ENCODE results near the gene SCFD2.
"Not testable (repeated sequence)": the region's sequence is repeated elsewhere in the genome, so short reads cannot be mapped to it uniquely, and the experiment has no call there.

SCFD2 gene

GRCh38 chr4:53040459-53040815, 325.4 kb downstream of the SCFD2 start:
- DNase-seq = no peak

GRCh38 chr4:53039741-53040458, 326.0 kb downstream of the SCFD2 start:
- no peak for DNase-seq

GRCh38 chr4:53037892-53038291, 328.0 kb downstream of the SCFD2 start:
- DNase-seq = no peak

GRCh38 chr4:53032908-53033307, 333.0 kb downstream of the SCFD2 start:
- not testable (repeated sequence) for DNase-seq

GRCh38 chr4:53026233-53026632, 339.6 kb downstream of the SCFD2 start:
- DNase-seq = no peak

GRCh38 chr4:53023677-53024299, 342.1 kb downstream of the SCFD2 start:
- DNase-seq = no peak

- no peak for DNase-seq
Observed at GRCh38 chr4:53022513-53023100, 343.3 kb downstream of the SCFD2 start.

- no peak for DNase-seq
Observed at GRCh38 chr4:53021754-53022512, 343.9 kb downstream of the SCFD2 start.

GRCh38 chr4:53019485-53020382, 346.1 kb downstream of the SCFD2 start:
- no peak for DNase-seq

- no peak for DNase-seq
Observed at GRCh38 chr4:53018471-53018870, 347.4 kb downstream of the SCFD2 start.

GRCh38 chr4:53016099-53016820, 349.6 kb downstream of the SCFD2 start:
- no peak for DNase-seq

- peak; percentile 38 for DNase-seq
Observed at GRCh38 chr4:53015681-53016080, 350.2 kb downstream of the SCFD2 start.

GRCh38 chr4:53014881-53015280, 351.0 kb downstream of the SCFD2 start:
- no peak for DNase-seq

- DNase-seq = no peak
Observed at GRCh38 chr4:53013873-53014775, 351.7 kb downstream of the SCFD2 start.

GRCh38 chr4:53012738-53013137, 353.1 kb downstream of the SCFD2 start:
- DNase-seq = no peak

GRCh38 chr4:53011259-53011905, 354.5 kb downstream of the SCFD2 start:
- DNase-seq = no peak

GRCh38 chr4:53010318-53010717, 355.5 kb downstream of the SCFD2 start:
- no peak for DNase-seq

GRCh38 chr4:53009824-53010223, 356.0 kb downstream of the SCFD2 start:
- DNase-seq = no peak

- no peak for DNase-seq
Observed at GRCh38 chr4:53007024-53007423, 358.8 kb downstream of the SCFD2 start.

- DNase-seq = no peak
Observed at GRCh38 chr4:53005808-53006207, 360.1 kb downstream of the SCFD2 start.

Data from NCI-H446 treated with DMSO at 0.1 percent for 48 hours (cell line).